ENCODE data around the gene NPTXR. TPM values are rescaled to one million over a fixed set of nuclear protein-coding genes. Genes with fewer than 3 reads are reported as not detected.
"Not testable (repeated sequence)": the region's sequence is repeated elsewhere in the genome, so short reads cannot be mapped to it uniquely, and the experiment has no call there.

NPTXR gene
- polyA plus RNA-seq, 3 donors: 3.7 to 5.5 (median 4.3) TPM

GRCh38 chr22:38824585-38824984 is 19.2 kb downstream of the NPTXR start:
- DNase-seq (ENCODE audit: extremely low read depth in 1 of 11, low read depth in 9 of 11, low spot score in 4 of 11): peak; percentile 63 to 93 (median 83)

GRCh38 chr22:38823637-38824036 is 20.2 kb downstream of the NPTXR start:
- no peak for DNase-seq (ENCODE audit: extremely low read depth in 1 of 11, low read depth in 9 of 11, low spot score in 4 of 11)

DNA sequence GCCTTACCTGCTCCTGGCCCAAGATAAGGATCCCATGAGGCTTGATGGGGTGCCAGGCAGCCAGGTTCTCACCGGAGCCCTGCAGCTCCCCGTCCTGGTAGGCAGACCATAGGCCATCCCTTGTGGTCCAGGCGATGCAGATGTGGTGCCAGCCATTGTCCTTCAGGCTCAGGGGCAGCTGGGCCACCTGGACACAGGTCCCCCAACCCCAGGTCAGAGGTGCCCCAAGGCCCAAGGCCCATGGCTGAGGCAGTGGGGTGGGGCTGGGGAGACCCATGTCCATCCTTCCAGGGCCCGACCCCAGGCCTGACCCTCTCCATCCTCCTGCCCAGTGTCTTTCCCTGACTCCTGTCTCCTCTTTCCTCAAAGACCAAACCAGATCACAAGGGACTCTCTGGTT is 20.8 kb downstream of the NPTXR start:
- no peak for DNase-seq (ENCODE audit: extremely low read depth in 1 of 11, low read depth in 9 of 11, low spot score in 4 of 11)

GRCh38 chr22:38820020-38820419 is 23.8 kb downstream of the NPTXR start:
- no peak for DNase-seq (ENCODE audit: extremely low read depth in 1 of 11, low read depth in 9 of 11, low spot score in 4 of 11)

DNA sequence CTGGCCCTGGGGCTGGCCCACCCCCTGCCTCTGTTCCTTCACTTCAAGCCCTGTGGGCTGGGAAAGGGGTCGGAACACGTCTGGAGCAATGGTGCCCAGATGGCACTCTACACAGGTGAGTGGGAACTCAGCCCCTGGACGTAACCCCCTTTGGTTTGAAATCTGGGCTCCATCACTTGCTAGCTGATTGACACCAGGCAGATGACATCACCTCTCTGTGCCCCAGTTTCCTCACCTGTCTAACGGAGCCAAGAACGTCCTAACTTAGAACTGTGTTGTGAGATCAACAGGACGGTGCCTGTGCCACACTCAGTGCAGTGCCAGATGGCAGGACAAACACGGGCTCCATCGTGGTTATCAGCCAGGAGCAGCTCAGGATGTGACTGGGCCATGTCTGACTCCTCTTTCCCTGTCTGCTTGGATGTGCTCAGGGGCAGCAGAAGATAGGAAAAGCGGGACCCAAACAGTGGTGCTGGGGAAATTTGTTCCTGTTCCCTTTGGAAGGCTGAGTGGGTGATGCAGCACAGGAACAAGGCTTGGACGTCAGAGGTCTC is 24.4 kb downstream of the NPTXR start:
- DNase-seq (ENCODE audit: extremely low read depth in 1 of 11, low read depth in 9 of 11, low spot score in 4 of 11): no peak

DNA sequence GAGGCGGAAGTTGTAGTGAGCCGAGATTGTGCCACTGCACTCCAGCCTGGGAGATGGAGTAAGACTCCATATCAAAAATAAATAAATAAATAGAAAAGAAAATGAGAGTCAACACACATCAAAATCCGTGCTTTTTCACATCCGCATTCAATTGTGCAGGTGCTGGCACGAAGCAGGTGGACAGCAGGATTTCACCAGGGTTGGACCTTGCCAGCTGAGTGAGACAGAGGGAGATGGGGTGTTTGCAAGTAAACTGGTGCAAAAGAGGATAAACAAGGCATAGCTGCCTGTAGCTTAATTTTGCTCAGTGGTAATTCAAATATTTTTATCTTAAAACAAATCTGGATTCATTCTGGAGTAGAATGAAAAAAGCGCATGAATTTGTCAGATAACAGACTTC is 26.6 kb downstream of the NPTXR start:
- no peak for DNase-seq (ENCODE audit: extremely low read depth in 1 of 11, low read depth in 9 of 11, low spot score in 4 of 11)

GRCh38 chr22:38815842-38816241 is 28.0 kb downstream of the NPTXR start:
- no peak for DNase-seq (ENCODE audit: extremely low read depth in 1 of 11, low read depth in 9 of 11, low spot score in 4 of 11)

DNA sequence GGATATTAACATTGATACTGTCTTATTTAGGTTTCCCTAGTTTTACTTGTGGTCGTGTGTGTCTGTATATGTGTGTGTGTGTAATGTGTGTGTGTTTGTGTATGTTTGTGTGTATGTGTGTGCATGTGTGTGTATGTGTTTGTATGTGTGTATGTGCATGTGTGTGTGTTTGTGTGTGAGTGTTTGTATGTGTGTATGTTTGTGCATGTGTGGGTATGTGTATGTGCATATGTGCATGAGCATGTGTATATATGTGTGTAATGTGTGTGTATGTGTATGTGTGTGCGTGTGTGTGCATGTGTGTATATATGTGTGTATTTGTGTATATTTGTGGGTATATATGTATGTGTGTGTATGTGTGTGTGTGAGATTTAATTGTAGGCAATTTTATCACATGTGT is 32.6 kb downstream of the NPTXR start:
- DNase-seq (ENCODE audit: extremely low read depth in 1 of 11, low read depth in 9 of 11, low spot score in 4 of 11): no peak

- DNase-seq (ENCODE audit: extremely low read depth in 1 of 11, low read depth in 9 of 11, low spot score in 4 of 11): not testable (repeated sequence)
Observed at GRCh38 chr22:38805041-38805593, 38.7 kb downstream of the NPTXR start.

- DNase-seq (ENCODE audit: extremely low read depth in 1 of 11, low read depth in 9 of 11, low spot score in 4 of 11): peak in 1 of 11 donors; percentile 14
Observed at GRCh38 chr22:38802671-38803121, 41.1 kb downstream of the NPTXR start.

- DNase-seq (ENCODE audit: extremely low read depth in 1 of 11, low read depth in 9 of 11, low spot score in 4 of 11): no peak
Observed at GRCh38 chr22:38799265-38800002, 44.4 kb downstream of the NPTXR start.

- no peak for DNase-seq (ENCODE audit: extremely low read depth in 1 of 11, low read depth in 9 of 11, low spot score in 4 of 11)
Observed at GRCh38 chr22:38798496-38798895, 45.3 kb downstream of the NPTXR start.

GRCh38 chr22:38796262-38796957 is 47.4 kb downstream of the NPTXR start:
- DNase-seq (ENCODE audit: extremely low read depth in 1 of 11, low read depth in 9 of 11, low spot score in 4 of 11): no peak

GRCh38 chr22:38795569-38795968 is 48.3 kb downstream of the NPTXR start:
- no peak for DNase-seq (ENCODE audit: extremely low read depth in 1 of 11, low read depth in 9 of 11, low spot score in 4 of 11)

GRCh38 chr22:38793721-38794466 is 49.9 kb downstream of the NPTXR start, which contains the start of gene DNAL4:
Gene DNAL4, minus strand, starts transcription at chr22:38794143. Its CDS starts 11,412 bp downstream, at chr22:38782731.
- peak; percentile 91 to 99 (median 95) for DNase-seq (ENCODE audit: extremely low read depth in 1 of 11, low read depth in 9 of 11, low spot score in 4 of 11)

DNA sequence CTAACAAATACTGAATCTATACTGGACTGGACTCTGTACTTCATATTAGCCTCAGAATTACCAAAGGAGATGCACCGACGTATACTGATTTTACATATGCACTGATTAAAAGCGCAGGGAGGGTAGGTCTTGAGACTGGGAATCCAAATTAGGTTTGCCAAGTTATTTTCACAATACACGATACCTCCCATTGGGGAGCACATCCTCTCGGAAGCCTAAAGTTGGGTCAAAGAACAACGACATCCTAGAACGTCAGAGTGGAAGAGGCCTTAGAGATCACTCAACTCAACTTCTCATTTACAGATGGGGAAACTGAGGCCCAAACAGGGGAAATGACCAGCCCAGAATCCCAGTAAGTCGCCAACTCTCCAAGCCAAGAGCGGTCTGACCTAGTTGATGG is 50.5 kb downstream of the NPTXR start:
- DNase-seq (ENCODE audit: extremely low read depth in 1 of 11, low read depth in 9 of 11, low spot score in 4 of 11): no peak

- no peak for DNase-seq (ENCODE audit: extremely low read depth in 1 of 11, low read depth in 9 of 11, low spot score in 4 of 11)
Observed at GRCh38 chr22:38792833-38793232, 51.0 kb downstream of the NPTXR start.

DNA sequence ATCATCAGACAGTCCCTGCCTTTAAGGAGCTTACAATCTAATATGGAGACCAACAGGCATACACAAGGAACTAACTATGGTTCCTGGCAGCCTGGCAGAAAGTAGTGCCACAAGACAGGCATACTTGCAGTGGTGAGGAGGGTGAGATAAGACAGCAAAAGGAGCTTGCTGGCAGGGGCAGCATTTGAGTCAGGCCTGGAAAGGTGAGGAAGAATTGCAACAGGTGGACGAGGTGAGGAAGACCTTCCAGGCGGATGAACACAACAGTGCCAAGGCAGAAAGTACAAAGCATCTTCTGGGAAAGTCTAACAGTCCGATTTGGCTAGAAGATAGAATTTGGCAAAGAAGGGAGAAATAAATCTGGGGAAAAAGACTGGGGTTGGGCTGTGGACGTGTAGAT is 54.2 kb downstream of the NPTXR start:
- no peak for DNase-seq (ENCODE audit: extremely low read depth in 1 of 11, low read depth in 9 of 11, low spot score in 4 of 11)

- DNase-seq (ENCODE audit: extremely low read depth in 1 of 11, low read depth in 9 of 11, low spot score in 4 of 11): no peak
Observed at GRCh38 chr22:38788846-38789245, 55.0 kb downstream of the NPTXR start.

Data from renal cortex interstitium (tissue), 11 donors.